AG20443 (cell line): Measurements from ENCODE around the gene GAPDHS.
A peak's percentile ranks its signal among the peaks of the same experiment; 100 is the strongest.

Experiments used
- DNase-seq: peaks from one replicate; pipeline ENCODE4 v3.0.0; 2012; ENCODE audit warnings: low spot score, mixed read lengths

GAPDHS gene

DNA sequence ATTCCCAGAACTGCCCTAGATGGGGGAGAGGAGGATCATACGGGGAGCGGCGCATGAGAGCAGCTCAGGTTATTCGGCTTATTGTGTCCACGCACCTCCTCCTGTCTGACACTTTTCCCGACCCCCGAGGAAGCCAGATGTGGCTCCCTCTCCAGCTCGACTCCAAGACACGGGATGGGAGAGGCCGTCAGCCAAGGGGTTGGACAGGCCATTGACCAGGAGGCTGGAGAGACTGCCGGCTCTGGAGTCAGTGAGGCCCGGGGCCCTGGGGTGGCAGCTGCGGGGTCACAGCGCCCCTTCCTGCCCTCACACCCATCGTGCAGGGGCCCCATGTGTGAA is 22.7 kb upstream of the GAPDHS start:
- no peak for DNase-seq

DNA sequence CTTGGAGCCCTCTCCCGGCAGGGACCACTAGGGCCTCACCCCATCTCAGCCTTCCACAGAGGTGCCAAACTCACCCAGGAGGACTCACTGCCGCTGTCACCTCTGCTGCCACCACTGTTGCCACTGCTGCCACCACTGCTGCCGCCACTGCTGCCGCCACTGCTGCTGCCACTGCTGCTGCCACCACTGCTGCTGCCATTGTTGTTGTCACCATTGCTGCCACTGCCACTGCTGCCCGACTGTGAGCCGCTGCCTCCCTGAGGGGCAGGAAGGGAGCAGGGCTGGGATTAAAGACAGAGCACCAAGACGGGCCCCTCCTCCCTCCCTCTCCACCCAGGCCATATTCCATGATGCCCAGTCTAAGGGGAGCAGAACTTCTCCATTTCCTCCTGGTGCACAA is 21.9 kb upstream of the GAPDHS start:
- no peak for DNase-seq

GRCh38 chr19:35512831-35513627 is 20.2 kb upstream of the GAPDHS start:
- DNase-seq, result no peak

- peak; percentile 86 for DNase-seq
Observed at GRCh38 chr19:35513628-35514281, 19.5 kb upstream of the GAPDHS start, which contains the start of gene DMKN. Gene DMKN (minus strand): TSS chr19:35513649. CDS start chr19:35513475, 174 bp downstream.

DNA sequence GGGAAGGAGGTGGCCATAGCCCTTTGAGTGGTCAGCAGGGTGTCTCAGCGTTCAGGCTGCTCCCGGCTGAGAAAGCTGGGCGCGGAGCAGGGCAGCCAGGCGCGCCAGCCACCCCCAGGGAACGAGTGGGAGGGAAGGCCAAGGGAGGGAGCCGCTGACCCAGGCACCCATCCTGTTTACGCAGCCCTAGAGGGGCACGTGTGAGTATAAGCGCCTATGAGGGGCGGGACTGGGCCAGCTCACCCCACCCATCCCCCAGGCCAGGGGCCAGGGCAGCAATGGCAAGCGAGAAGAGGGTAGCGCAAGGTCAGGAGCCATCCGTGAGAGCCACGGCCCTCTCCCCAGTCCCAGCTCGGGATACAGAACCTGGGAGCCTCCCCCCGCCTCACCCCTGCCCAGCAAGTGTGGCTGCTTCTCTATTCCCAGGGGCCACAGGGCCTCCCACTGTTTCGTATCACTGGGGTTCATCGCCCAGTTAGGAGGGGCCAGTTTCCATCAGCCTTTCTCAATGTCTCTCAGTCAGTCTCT is 18.9 kb upstream of the GAPDHS start:
- DNase-seq, result peak; percentile 44

DNA sequence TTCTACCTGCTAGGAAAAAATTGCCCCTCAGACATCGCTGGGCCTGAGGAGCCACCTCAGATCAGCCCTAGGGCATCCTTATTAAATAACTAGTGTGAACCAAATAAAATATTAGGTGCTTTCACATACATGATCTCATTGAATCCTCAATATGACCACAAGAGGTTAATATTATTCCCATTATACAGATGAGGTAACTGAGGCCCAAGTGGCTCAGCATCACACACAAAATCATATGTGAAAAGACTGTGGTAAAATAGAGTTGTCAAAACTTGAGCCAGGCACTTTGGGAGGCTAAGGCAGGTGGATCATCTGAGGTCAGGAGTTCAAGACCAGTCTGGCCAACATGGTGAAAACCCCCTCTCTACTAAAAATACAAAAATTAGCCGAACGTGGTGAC is 16.9 kb upstream of the GAPDHS start:
- DNase-seq, result no peak

DNA sequence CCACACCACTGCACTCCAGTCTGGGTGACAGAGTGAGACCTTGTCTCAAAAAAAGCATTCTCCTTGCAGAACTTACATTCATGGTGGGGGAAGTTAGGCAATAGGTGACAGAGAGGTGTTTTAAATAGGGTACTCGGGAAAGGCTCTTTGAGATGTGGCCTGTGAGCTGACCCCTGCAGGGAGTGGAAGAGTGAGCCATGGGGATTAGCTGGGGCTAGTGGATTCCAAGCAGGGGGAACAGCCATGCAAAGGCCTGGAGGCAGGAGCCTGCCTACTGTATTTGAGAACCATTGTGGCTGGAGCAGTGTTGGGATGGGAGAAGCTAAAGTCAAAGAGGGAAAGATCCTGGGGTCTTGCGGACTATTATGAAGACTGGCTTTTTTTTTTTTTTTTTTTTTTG is 15.9 kb upstream of the GAPDHS start:
- no peak for DNase-seq

GRCh38 chr19:35518313-35518712 is 14.9 kb upstream of the GAPDHS start:
- DNase-seq, result peak; percentile 90

GRCh38 chr19:35519291-35519690 is 14.0 kb upstream of the GAPDHS start:
- DNase-seq, result peak; percentile 56

- no peak for DNase-seq
Observed at GRCh38 chr19:35521124-35521743, 12.0 kb upstream of the GAPDHS start.

DNA sequence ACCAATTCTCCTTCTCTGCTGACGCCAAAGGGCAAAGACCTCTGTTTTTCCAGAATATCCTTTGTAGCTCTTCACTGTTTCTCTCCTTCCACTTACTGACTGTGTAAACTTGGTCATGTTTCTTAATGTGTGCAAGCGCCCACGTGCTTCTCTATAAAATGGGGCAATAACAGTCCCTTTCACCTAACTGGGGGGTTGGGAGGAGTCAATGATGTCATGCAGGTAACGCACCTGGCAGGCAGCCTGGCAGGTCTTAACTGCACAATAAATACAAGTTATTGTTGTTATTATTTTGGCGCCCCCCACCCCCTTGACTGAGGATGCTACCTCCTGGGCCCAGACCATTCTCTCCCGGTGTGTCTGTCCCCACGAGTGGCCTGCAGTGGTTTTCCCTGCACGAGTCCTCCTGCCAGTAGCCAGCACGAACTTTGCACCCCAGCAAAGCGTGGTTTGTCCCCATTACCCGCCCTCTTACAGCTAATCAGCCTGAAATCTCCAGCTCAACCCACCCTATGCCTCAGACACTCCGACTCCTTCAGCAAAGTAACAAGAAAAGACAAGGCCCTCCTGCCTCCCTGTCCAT is 10.4 kb upstream of the GAPDHS start:
- no peak for DNase-seq

DNA sequence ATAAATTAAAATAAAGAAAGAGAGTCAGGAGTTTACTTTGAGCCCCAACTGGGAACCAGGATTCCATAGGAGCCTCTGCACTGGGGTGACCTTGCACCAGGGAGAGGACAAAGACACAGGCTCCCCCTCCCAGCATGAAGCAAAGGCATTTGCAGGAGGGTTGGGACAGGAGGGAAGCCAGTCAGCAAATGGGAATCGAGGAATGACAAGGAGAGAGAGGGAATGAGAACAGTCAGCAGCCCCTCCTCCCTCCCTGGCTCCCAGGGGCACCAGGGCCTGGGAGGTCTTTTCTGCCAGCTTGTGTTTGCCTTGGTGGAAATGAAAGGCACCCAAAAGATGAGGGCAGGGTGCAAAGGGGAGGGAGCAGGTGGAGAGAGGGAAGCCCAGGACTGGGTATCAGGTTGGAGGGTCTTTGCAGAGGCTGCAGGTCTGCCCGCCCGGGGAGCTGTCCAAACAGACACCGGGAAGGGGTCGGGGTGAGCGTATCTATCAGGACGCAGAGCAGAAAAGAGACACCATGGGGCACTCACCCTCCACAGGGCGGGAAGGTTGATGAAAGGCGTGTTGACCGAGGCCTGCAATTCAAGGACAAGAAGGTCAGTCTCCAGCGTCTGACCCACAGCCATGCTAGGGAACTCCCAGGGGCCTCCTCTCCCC is 8.9 kb upstream of the GAPDHS start:
- DNase-seq, result no peak

- no peak for DNase-seq
Observed at GRCh38 chr19:35525873-35526272, 7.4 kb upstream of the GAPDHS start.

DNA sequence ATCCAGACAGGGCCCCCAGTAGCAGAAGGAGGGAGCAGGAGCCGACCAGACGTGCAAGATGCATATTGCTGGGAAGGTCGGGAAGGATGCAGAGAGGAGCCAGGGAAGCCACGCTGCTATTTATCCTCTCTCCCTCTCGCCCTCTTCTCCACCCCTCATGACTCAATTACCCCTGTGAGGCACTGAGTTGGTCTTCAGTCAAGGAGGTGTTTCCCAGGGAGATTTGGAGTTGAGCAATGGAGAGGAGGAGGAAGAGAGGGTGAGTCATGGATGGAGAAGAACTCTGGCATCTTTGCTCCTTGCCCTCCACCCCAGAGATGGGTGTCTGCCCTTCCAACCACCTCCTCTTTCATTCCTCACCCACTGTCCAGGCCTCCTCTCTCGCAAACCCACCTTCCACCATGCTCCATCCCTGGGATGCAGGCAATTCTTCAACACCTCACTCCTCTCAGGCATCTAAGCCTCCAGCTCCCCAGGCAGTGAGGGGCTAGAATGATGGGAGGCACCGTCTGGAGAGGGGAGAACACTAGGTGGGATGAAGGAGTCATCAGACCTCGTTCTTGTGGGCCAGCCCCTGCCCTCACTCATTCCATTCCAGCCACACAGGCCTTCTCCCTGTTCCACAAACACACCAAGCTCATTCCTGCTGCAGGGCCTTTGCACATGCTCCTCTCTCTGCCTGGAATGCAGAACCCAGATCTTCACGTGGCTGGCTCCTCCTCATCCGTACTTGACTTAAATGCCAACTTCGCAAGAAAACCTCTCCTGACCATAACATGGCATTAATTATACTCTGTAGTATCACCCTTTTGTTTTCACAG is 4.8 kb upstream of the GAPDHS start, which contains the start of gene SBSN:
Gene SBSN, minus strand, starts transcription at position 94 of the 821 bp plus-strand sequence. Its CDS starts 30 bp downstream, at position 64.
- peak; percentile 81 for DNase-seq

- no peak for DNase-seq
Observed at GRCh38 chr19:35529241-35530218, 3.7 kb upstream of the GAPDHS start.

GRCh38 chr19:35531291-35531690 is 2.0 kb upstream of the GAPDHS start:
- DNase-seq, result no peak

DNA sequence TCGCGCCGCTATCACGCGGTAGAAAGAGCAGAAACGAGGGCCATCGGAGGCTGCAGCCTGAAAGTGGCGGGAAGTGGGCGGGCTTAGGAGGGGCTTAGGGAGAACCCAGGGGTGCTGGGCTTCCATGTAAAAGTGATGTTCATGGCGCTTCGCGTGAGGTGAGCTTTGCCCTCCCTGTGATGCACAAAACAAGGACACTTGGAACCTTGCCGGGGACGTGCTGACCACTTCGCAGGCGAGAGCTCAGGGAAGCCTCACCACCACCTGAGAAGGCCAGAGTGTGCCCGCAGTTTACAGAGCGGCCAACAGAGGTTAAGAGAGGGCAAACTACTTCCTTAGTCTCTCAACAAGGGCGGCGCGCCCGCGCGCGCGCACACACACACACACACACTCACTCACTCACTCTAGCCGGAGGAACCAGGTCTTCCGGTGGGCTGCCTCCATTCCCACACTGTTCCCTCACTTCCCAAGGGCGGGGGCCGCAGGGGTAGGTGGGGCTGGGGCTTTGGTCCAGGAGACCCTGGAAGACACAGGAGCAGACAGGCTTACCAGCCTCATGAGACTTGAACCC is 651 bp downstream of the GAPDHS start:
- DNase-seq, result peak; percentile 48

DNA sequence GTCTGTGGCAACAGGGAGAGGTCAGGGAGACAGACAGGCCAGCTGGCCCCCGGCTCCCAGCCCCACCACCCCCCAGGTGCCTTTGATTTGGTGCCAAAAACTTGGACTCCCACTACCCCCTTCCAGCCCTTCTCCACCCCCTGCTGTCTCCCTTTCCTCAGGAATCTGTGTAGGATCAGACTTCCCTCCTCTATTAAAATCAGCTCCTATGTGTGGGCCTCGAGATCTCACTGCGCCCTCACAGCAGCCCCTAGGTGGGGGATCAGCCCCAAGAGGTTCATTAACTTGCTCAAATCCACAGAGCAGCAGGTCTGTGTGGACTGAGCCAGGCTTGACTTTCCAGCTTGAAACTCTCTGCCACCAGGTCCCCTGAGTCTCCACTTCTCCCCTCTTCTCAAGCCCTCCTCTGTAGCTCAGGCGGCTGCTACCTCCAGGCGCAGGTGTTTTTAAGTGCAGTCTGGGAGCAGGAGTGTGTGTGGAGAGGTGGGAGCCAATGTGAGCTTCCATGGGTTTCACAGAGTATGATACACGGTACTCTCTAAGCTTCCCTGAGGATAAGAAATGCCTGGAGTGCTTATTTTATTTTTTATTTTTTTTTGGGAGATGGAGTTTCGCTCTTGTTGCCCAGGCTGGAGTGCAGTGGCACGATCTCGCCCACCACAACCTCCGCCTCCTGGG is 1.7 kb downstream of the GAPDHS start:
- DNase-seq, result no peak

- DNase-seq, result no peak
Observed at GRCh38 chr19:35539314-35539713, 6.1 kb downstream of the GAPDHS start.
